Body of pancreas (tissue), 4 donors: Measurements from ENCODE around the gene WDR5. TPM values are rescaled to one million over a fixed set of nuclear protein-coding genes. Genes with fewer than 3 reads are reported as not detected.

Experiments
- ATAC-seq: fragments of 150-250 bp; one replicate; pipeline ENCODE4 v1.9.1; 2016
- DNase-seq, 4 donors: peaks; one replicate each; pipeline ENCODE4 v3.0.0-alpha.2; 2019
- H3K27ac ChIP-seq, 4 donors: fragments of 200-600 bp; sonication (generic); 1 replicate in 3 of 4; 2 replicates in 1 of 4; pipeline versions ENCODE4 v1.5.1 to v1.6.1; 2016 to 2019; ENCODE audit warnings: mild to moderate bottlenecking in 1 of 4, mixed read lengths in 1 of 4, moderate library complexity in 1 of 4
- H3K27me3 ChIP-seq, 2 donors: fragments of 200-600 bp; sonication (generic); one replicate each; pipeline ENCODE4 v1.6.0; 2016; ENCODE audit warnings: mild to moderate bottlenecking in 1 of 2
- H3K36me3 ChIP-seq, 2 donors: fragments of 200-600 bp; sonication (generic); replicated peaks in 1 of 2; 2 replicates each; pipeline ENCODE4 v1.5.1; 2016; ENCODE audit warnings: low read depth in 2 of 2; ENCODE audit not compliant: insufficient read depth in 1 of 2
- H3K4me1 ChIP-seq: fragments of 200-600 bp; sonication (generic); one replicate; pipeline ENCODE4 v1.6.0; 2016
- H3K4me3 ChIP-seq, 2 donors: fragments of 200-600 bp; sonication (generic); 1 replicate in 1 of 2; 2 replicates in 1 of 2; pipeline ENCODE4 v1.5.1; 2016 to 2019
- H3K9me3 ChIP-seq, 3 donors: fragments of 200-600 bp; sonication (generic); 1 replicate in 2 of 3; 2 replicates in 1 of 3; pipeline ENCODE4 v1.5.1; 2016
- CTCF ChIP-seq, 7 experiments: fragments of 450-650 bp in 4 of 7; fragments of 200-600 bp in 3 of 7; sonication (generic) in 3 of 7; IDR thresholded peaks; one replicate each; pipeline ENCODE4 v1.5.1; 2016 to 2019; ENCODE audit warnings: antibody characterized with exemption in 7 of 7
- POLR2A ChIP-seq, 3 donors: fragments of 450-650 bp; IDR thresholded peaks; one replicate each; pipeline ENCODE4 v1.6.1; 2016; ENCODE audit warnings: antibody characterized with exemption in 3 of 3, mild to moderate bottlenecking in 2 of 3
- WGBS, 2 donors: methylation state at CpG; one replicate each; pipeline ENCODE4 v1.1.5; 2017; 5-methylcytosine and 5-hydroxymethylcytosine counted together
- intact Hi-C: fragments of 100-400 bp; cut with DNase I; formaldehyde crosslinking; loops from one replicate; pipeline ENCODE4 v1.15.1; 2023
- total RNA-seq, 2 donors: library from RNA; depleted of rRNA; stranded (reverse); fragments of >200 nt; gene quantifications; one replicate each; pipeline ENCODE4 v1.1.0, GENCODE V29; 2016

WDR5 gene
- total RNA-seq, 2 donors from 2014 or later, result 12.5 to 19.1 TPM

- Histone ChIP-seq H3K4me1 (no peaks in the 10 kb centered on the region), H3K27me3 (no peaks in the 10 kb centered on the region), H3K9me3 (no peaks in the 10 kb centered on the region), H3K4me3 (no peak overlapping the region), H3K36me3 (peaks cover 6 to 39% of the 10 kb centered on the region in 2 donors), H3K27ac (no peak overlapping the region)
- DNase-seq (no peak), ATAC-seq (no peak)
- no peak for TF ChIP-seq CTCF (IDR thresholded peaks at IDR 0.05)
- TF ChIP-seq POLR2A (IDR thresholded peaks at IDR 0.05), result no peak
- 81 to 91% methylated on average over 12 of the region's 12 CpGs for WGBS, 2 donors
- intact Hi-C loops, result no loop called here
These were observed 14.8 kb downstream of the WDR5 start for GRCh38 chr9:134150557-134151214.

- ATAC-seq (no peak), DNase-seq (no peak)
- H3K27ac ChIP-seq, result no peak overlapping the region
These were observed 16.2 kb downstream of the WDR5 start for GRCh38 chr9:134152022-134152448.

DNA sequence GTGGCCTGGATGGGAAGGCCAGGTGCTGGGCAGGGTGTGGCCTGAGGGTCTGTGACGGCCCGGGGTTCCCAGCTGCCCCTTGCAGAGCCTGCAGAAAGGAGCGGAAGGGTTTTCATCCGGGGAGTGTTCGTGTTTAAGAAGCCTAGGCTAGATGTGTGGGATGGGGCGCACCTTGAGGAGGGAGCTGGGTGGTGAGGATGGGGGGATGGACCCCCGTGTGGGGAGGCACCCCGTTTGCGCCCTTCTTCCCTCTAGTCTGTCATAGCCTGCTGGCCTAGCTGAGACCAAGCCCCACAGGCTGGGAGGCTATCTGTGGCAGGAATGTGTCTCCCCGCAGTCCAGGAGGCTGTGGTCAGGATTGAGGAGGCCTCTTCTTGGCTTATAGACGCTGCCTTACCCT is 16.6 kb downstream of the WDR5 start:
- H3K36me3 ChIP-seq, result peaks cover 6 to 51% of the 10 kb centered on the region in 2 donors
- H3K9me3 ChIP-seq, result no peaks in the 10 kb centered on the region
- WGBS, 2 donors, result 91 to 93% methylated on average over 11 of the region's 11 CpGs
- H3K27me3 ChIP-seq, result no peaks in the 10 kb centered on the region
- no peaks in the 10 kb centered on the region for H3K4me1 ChIP-seq
- no peak for TF ChIP-seq POLR2A (IDR thresholded peaks at IDR 0.05)
- TF ChIP-seq CTCF (IDR thresholded peaks at IDR 0.05), result no peak
- DNase-seq, result no peak
- no peak overlapping the region for H3K27ac ChIP-seq
- intact Hi-C loops, result no loop called here
- H3K4me3 ChIP-seq, result no peak overlapping the region
- no peak for ATAC-seq

More at GRCh38 chr9:134152022-134152448, 16.2 kb downstream of the WDR5 start:
- no peak for TF ChIP-seq POLR2A (IDR thresholded peaks at IDR 0.05)
- no peak for TF ChIP-seq CTCF (IDR thresholded peaks at IDR 0.05)
- Histone ChIP-seq H3K27me3 (no peaks in the 10 kb centered on the region), H3K36me3 (peaks cover 6 to 46% of the 10 kb centered on the region in 2 donors), H3K4me1 (no peaks in the 10 kb centered on the region), H3K4me3 (no peak overlapping the region), H3K9me3 (no peaks in the 10 kb centered on the region)
- 91 to 92% methylated on average over 10 to 13 of the region's 14 CpGs for WGBS, 2 donors
- intact Hi-C loops, result no loop called here

DNA sequence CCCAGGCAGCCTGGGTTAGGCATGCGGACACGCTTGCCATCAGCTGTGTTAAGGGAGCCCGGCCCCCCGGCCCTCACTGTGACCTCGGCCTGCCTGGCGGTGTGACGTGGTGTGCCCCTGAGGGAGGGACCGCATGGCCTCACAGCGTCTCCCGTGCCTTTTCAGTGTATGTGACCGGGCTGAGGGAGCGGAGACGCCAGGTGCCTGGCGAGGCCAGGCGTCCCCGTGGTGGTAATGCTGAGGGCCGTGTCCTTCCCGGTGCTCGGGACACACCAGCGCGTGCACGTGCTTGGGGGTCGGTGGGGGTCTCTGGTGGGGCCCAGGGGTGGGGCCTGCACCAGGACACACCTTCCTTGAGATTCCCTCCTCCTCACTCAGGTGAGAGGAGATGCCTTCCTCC is 17.6 kb downstream of the WDR5 start:
- H3K36me3 ChIP-seq, result peaks cover 6 to 55% of the 10 kb centered on the region in 2 donors
- TF ChIP-seq CTCF (IDR thresholded peaks at IDR 0.05) (no peak), POLR2A (IDR thresholded peaks at IDR 0.05) (no peak)
- intact Hi-C loops, result no loop called here
- H3K9me3 ChIP-seq, result no peaks in the 10 kb centered on the region
- H3K4me1 ChIP-seq, result no peaks in the 10 kb centered on the region
- DNase-seq, result no peak
- 89% methylated on average over 20 of the region's 23 CpGs; no CpG with 5 or more reads in 1 of the 2 donors for WGBS, 2 donors
- no peaks in the 10 kb centered on the region for H3K27me3 ChIP-seq
- H3K4me3 ChIP-seq, result no peak overlapping the region
- no peak overlapping the region for H3K27ac ChIP-seq
- ATAC-seq, result no peak

DNA sequence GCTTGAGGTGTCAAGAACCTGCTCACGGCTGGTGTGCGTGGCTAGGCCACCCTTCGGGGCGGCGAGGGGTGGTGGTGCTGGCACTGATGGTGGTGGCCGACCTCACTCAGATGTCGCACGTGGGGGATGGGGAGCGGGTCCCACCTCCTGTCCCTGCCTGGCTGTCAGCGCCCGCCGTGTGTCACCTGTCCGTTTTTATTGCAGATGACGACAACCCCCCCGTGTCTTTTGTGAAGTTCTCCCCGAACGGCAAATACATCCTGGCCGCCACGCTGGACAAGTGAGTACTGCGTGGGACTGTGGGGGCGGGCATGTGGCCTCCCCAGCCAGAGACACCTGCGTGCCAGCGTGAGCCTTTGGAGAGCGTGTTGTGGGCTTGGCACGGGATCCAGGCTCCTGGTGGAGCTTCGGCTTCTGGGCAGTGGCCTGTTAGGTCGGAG is 18.4 kb downstream of the WDR5 start:
- intact Hi-C loops, result no loop called here
- TF ChIP-seq CTCF (IDR thresholded peaks at IDR 0.05) (no peak), POLR2A (IDR thresholded peaks at IDR 0.05) (no peak)
- ATAC-seq (no peak), DNase-seq (no peak)
- Histone ChIP-seq H3K4me3 (no peak overlapping the region), H3K4me1 (no peaks in the 10 kb centered on the region), H3K27me3 (no peaks in the 10 kb centered on the region), H3K9me3 (no peaks in the 10 kb centered on the region), H3K27ac (no peak overlapping the region), H3K36me3 (peaks cover 6 to 51% of the 10 kb centered on the region in 2 donors)
- 95 to 97% methylated on average over 7 to 27 of the region's 27 CpGs for WGBS, 2 donors
